WTC11 (cell line): Measurements from ENCODE around the gene TCEA2. TPM values are rescaled to one million over a fixed set of nuclear protein-coding genes. Genes with fewer than 3 reads are reported as not detected.

Source experiments
- ATAC-seq: fragments of 200-7000 bp; cut with Tn5 transposase; 2 replicates; pipeline ENCODE4 v1.10.0; 2021; ENCODE audit warnings: mild to moderate bottlenecking, moderate library complexity
- CTCF ChIA-PET: fragments of 300-600 bp; sonication (Branson Sonifier 250); formaldehyde crosslinking; loops from one replicate; lab custom pipeline; 2021; ENCODE audit warnings: antibody characterized with exemption; lab: Charles Lee
- POLR2A ChIA-PET: fragments of 350-600 bp; sonication (Branson Sonifier 250); formaldehyde crosslinking; loops from one replicate; lab custom pipeline; 2021; ENCODE audit warnings: antibody characterized with exemption; lab: Charles Lee
- DNase-seq: peaks from one replicate; pipeline ENCODE4 v3.0.0; 2021; ENCODE audit warnings: low spot score
- H3K27ac Mint-ChIP-seq: 2 replicates; pipeline ENCODE4 v1.8.0; 2021; ENCODE audit warnings: mixed read lengths
- H3K27me3 Mint-ChIP-seq: 2 replicates; pipeline ENCODE4 v1.8.0; 2021; ENCODE audit warnings: low read depth, mild to moderate bottlenecking, moderate library complexity, mixed read lengths
- H3K36me3 Mint-ChIP-seq: 2 replicates; pipeline ENCODE4 v1.8.0; 2021; ENCODE audit warnings: mixed read lengths
- H3K4me1 Mint-ChIP-seq: 2 replicates; pipeline ENCODE4 v1.8.0; 2022; ENCODE audit warnings: mixed read lengths
- H3K4me3 Mint-ChIP-seq: 2 replicates; pipeline ENCODE4 v1.8.0; 2021; ENCODE audit warnings: mild to moderate bottlenecking, moderate library complexity, mixed read lengths
- H3K9me3 Mint-ChIP-seq: 2 replicates; pipeline ENCODE4 v1.8.0; 2021; ENCODE audit warnings: mixed read lengths
- AFF4 ChIP-seq: sonication (generic); formaldehyde crosslinking; IDR thresholded peaks from 2 replicates; pipeline ENCODE4 v1.8.1; 2023; ENCODE audit warnings: mild to moderate bottlenecking, missing genetic modification reagents, borderline replicate concordance
- CBFB ChIP-seq: sonication (generic); formaldehyde crosslinking; IDR thresholded peaks from 2 replicates; pipeline ENCODE4 v1.8.1; 2022; ENCODE audit warnings: mild to moderate bottlenecking, low read depth, missing genetic modification reagents
- CREB1 ChIP-seq: sonication (generic); formaldehyde crosslinking; IDR thresholded peaks from 2 replicates; pipeline ENCODE4 v1.8.0; 2023; ENCODE audit warnings: mild to moderate bottlenecking, missing genetic modification reagents
- FOXJ3 ChIP-seq: sonication (generic); formaldehyde crosslinking; IDR thresholded peaks from 2 replicates; pipeline ENCODE4 v1.9.0; 2021; ENCODE audit warnings: missing genetic modification reagents, mild to moderate bottlenecking, borderline replicate concordance
- FOXK1 ChIP-seq: sonication (generic); formaldehyde crosslinking; IDR thresholded peaks from 2 replicates; pipeline ENCODE4 v1.8.0; 2022; ENCODE audit warnings: mild to moderate bottlenecking, moderate library complexity, missing genetic modification reagents
- HMGA2 ChIP-seq: fragments of 250-450 bp; sonication (Bioruptor Pico); IDR thresholded peaks from 2 replicates; pipeline ENCODE4 v1.4.0; 2021; ENCODE audit warnings: mild to moderate bottlenecking, moderate library complexity
- IRF1 ChIP-seq: sonication (generic); formaldehyde crosslinking; IDR thresholded peaks from 2 replicates; pipeline ENCODE4 v1.8.0; 2023; ENCODE audit warnings: missing genetic modification reagents
- JAZF1 ChIP-seq: fragments of 250-450 bp; sonication (Bioruptor Pico); IDR thresholded peaks from 2 replicates; pipeline ENCODE4 v1.9.0; 2021; ENCODE audit warnings: moderate library complexity, mild to moderate bottlenecking, inconsistent platforms
- JUN ChIP-seq: sonication (generic); formaldehyde crosslinking; IDR thresholded peaks from 2 replicates; pipeline ENCODE4 v1.8.0; 2023; ENCODE audit warnings: mild to moderate bottlenecking, missing genetic modification reagents
- KAT7 ChIP-seq: sonication (generic); formaldehyde crosslinking; IDR thresholded peaks from 2 replicates; pipeline ENCODE4 v1.8.1; 2023; ENCODE audit warnings: missing genetic modification reagents, mild to moderate bottlenecking, borderline replicate concordance
- MYBL2 ChIP-seq: sonication (generic); formaldehyde crosslinking; IDR thresholded peaks from 2 replicates; pipeline ENCODE4 v1.8.1; 2023; ENCODE audit warnings: mild to moderate bottlenecking, moderate library complexity, missing genetic modification reagents
- NFE2L1 ChIP-seq: sonication (generic); formaldehyde crosslinking; IDR thresholded peaks from 2 replicates; pipeline ENCODE4 v1.8.1; 2023; ENCODE audit warnings: missing genetic modification reagents
- NFYB ChIP-seq: sonication (generic); formaldehyde crosslinking; conservative IDR thresholded peaks from 2 replicates; pipeline ENCODE4 v1.8.0; 2022; ENCODE audit warnings: low read depth, missing genetic modification reagents
- NR1H2 ChIP-seq: sonication (generic); formaldehyde crosslinking; IDR thresholded peaks from 2 replicates; pipeline ENCODE4 v1.9.0; 2021; ENCODE audit warnings: mild to moderate bottlenecking, moderate library complexity, missing genetic modification reagents
- OVOL2 ChIP-seq: fragments of 250-450 bp; sonication (Bioruptor Pico); IDR thresholded peaks from 2 replicates; pipeline ENCODE4 v1.9.0; 2021; ENCODE audit warnings: mild to moderate bottlenecking, borderline replicate concordance
- SMAD3 ChIP-seq: sonication (generic); formaldehyde crosslinking; IDR thresholded peaks from 2 replicates; pipeline ENCODE4 v1.8.0; 2022; ENCODE audit warnings: missing genetic modification reagents, mild to moderate bottlenecking, borderline replicate concordance
- TEAD4 ChIP-seq: sonication (generic); formaldehyde crosslinking; IDR thresholded peaks from 2 replicates; pipeline ENCODE4 v1.8.0; 2022; ENCODE audit warnings: mild to moderate bottlenecking, missing genetic modification reagents
- ZBTB21 ChIP-seq: sonication (generic); formaldehyde crosslinking; IDR thresholded peaks from 2 replicates; pipeline ENCODE4 v1.8.1; 2023; ENCODE audit warnings: mild to moderate bottlenecking, missing genetic modification reagents, borderline replicate concordance
- ZNF121 ChIP-seq: sonication (generic); formaldehyde crosslinking; IDR thresholded peaks from 2 replicates; pipeline ENCODE4 v1.8.0; 2023; ENCODE audit warnings: missing genetic modification reagents
- total RNA-seq: library from RNA; stranded (reverse); gene quantifications from 3 replicates; pipeline ENCODE4 v1.2.3, GENCODE V29; 2021
- TF ChIP-seq, protein P1 (sequence below): sonication (generic); formaldehyde crosslinking; IDR thresholded peaks from 2 replicates; pipeline ENCODE4 v1.8.1; 2023; ENCODE audit warnings: mild to moderate bottlenecking, missing genetic modification reagents
- TF ChIP-seq, protein P2 (sequence below): sonication (generic); formaldehyde crosslinking; IDR thresholded peaks from 2 replicates; pipeline ENCODE4 v1.8.0; 2023; ENCODE audit warnings: mild to moderate bottlenecking, missing genetic modification reagents
- TF ChIP-seq, protein P3 (sequence below): sonication (generic); formaldehyde crosslinking; IDR thresholded peaks from 2 replicates; pipeline ENCODE4 v1.8.1; 2022; ENCODE audit warnings: low read depth, mild to moderate bottlenecking, moderate library complexity, missing genetic modification reagents, borderline replicate concordance

The TCEA2 gene
- total RNA-seq, 1 experiment from 2014 or later, result 55.8 TPM

DNA sequence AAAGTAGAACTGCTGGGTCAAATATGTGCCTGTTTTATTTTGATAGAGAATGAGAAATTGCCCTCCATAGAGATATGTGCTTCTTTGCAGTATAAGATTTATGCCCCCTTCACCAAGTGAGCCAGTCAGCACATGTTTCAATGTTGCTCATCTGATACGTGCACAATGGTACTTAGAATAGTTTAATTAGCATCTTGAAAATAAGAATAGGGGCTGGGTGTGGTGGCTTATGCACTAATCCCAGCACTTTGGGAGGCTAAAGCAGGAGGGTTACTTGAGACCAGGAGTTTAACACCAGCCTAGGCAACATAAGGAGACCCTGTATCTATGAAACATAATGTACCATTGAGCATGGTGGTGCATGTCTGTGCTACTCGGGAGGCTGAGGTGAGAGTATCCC, 47.4 kb upstream of the TCEA2 start:
- ATAC-seq, result no peak
- Mint-ChIP-seq H3K27ac (no peak overlapping the region), H3K27me3 (no peaks in the 10 kb centered on the region), H3K9me3 (no peaks in the 10 kb centered on the region), H3K4me3 (no peak overlapping the region), H3K4me1 (no peaks in the 10 kb centered on the region), H3K36me3 (peaks cover 48% of the 10 kb centered on the region)
- no peak for TF ChIP-seq NFE2L1 (CRISPR knock-in tag)
- no peak for TF ChIP-seq OVOL2 (CRISPR knock-in tag)
- TF ChIP-seq CREB1 (CRISPR knock-in tag), result no peak
- no peak for TF ChIP-seq FOXK1 (CRISPR knock-in tag)
- no peak for TF ChIP-seq NFYB (CRISPR knock-in tag)
- POLR2A ChIA-PET, result no interaction called here
- DNase-seq, result no peak
- CTCF ChIA-PET, result no interaction called here

GRCh38 chr20:64021124-64021975, 41.6 kb upstream of the TCEA2 start:
- ChIA-PET CTCF (no interaction called here), POLR2A (no interaction called here)
- no peak for ATAC-seq
- TF ChIP-seq FOXJ3 (CRISPR knock-in tag) (no peak), TEAD4 (CRISPR knock-in tag) (no peak), CBFB (CRISPR knock-in tag) (no peak), JAZF1 (no peak), HMGA2 (CRISPR knock-in tag) (no peak)
- TF ChIP-seq, protein P1, sequence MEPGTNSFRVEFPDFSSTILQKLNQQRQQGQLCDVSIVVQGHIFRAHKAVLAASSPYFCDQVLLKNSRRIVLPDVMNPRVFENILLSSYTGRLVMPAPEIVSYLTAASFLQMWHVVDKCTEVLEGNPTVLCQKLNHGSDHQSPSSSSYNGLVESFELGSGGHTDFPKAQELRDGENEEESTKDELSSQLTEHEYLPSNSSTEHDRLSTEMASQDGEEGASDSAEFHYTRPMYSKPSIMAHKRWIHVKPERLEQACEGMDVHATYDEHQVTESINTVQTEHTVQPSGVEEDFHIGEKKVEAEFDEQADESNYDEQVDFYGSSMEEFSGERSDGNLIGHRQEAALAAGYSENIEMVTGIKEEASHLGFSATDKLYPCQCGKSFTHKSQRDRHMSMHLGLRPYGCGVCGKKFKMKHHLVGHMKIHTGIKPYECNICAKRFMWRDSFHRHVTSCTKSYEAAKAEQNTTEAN (CRISPR knock-in tag), result no peak
- Mint-ChIP-seq H3K36me3 (peaks cover 59% of the 10 kb centered on the region), H3K4me3 (no peak overlapping the region), H3K4me1 (no peaks in the 10 kb centered on the region), H3K27ac (no peak overlapping the region), H3K9me3 (no peaks in the 10 kb centered on the region), H3K27me3 (no peaks in the 10 kb centered on the region)
- DNase-seq, result no peak

DNA sequence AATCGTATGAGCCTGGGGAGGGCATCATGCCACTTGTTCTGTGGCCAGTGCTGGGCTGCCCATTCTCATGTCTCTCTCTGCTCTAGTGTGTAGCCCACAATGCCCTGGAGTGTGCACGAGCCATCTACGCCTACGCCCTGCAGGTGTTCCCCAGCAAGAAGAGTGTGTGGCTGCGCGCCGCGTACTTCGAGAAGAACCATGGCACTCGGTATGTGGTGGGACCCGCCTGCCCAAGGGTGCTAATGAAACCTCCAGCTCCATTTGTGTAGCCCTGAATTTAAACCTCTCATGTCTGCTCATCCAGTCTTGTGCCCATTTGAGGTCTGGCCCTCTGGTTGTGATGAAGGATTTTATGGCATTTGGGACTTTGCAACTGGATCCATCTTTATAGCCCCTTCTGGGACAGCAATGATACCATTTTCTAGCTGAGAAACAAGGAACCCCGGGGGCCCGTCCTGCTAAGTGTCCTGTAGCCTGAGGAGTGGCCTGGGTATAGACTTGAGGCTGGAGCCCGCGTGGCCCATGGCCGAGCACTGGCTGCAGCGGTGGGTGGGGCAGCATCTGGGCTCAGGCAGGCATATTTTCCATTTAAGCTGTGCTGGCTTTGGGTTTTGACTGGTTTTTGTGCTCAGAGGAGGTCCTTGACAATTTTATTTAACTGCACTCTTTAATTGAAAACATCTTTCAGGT, 40.2 kb upstream of the TCEA2 start:
- H3K27me3 Mint-ChIP-seq, result no peaks in the 10 kb centered on the region
- H3K4me3 Mint-ChIP-seq, result no peak overlapping the region
- H3K27ac Mint-ChIP-seq, result no peak overlapping the region
- H3K9me3 Mint-ChIP-seq, result no peaks in the 10 kb centered on the region
- H3K4me1 Mint-ChIP-seq, result no peaks in the 10 kb centered on the region
- peaks cover 64% of the 10 kb centered on the region for H3K36me3 Mint-ChIP-seq
- ChIA-PET POLR2A (interaction anchor here (0.5 kb wide), 1 partner anchor 195 kb away, joined by 3 read pairs; no protein-coding TSS in a partner anchor), CTCF (interaction anchor here (1.1 kb wide), 1 partner anchor 15 kb away, joined by 5 read pairs; no protein-coding TSS in a partner anchor)
- DNase-seq (no peak), ATAC-seq (no peak)
- TF ChIP-seq NR1H2 (CRISPR knock-in tag) (no peak), MYBL2 (no peak), JAZF1 (no peak), KAT7 (CRISPR knock-in tag) (no peak), JUN (no peak), ZNF121 (CRISPR knock-in tag) (no peak), ZBTB21 (CRISPR knock-in tag) (no peak), SMAD3 (CRISPR knock-in tag) (no peak), IRF1 (CRISPR knock-in tag) (no peak), AFF4 (no peak)
- TF ChIP-seq, protein P2, sequence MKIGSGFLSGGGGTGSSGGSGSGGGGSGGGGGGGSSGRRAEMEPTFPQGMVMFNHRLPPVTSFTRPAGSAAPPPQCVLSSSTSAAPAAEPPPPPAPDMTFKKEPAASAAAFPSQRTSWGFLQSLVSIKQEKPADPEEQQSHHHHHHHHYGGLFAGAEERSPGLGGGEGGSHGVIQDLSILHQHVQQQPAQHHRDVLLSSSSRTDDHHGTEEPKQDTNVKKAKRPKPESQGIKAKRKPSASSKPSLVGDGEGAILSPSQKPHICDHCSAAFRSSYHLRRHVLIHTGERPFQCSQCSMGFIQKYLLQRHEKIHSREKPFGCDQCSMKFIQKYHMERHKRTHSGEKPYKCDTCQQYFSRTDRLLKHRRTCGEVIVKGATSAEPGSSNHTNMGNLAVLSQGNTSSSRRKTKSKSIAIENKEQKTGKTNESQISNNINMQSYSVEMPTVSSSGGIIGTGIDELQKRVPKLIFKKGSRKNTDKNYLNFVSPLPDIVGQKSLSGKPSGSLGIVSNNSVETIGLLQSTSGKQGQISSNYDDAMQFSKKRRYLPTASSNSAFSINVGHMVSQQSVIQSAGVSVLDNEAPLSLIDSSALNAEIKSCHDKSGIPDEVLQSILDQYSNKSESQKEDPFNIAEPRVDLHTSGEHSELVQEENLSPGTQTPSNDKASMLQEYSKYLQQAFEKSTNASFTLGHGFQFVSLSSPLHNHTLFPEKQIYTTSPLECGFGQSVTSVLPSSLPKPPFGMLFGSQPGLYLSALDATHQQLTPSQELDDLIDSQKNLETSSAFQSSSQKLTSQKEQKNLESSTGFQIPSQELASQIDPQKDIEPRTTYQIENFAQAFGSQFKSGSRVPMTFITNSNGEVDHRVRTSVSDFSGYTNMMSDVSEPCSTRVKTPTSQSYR (CRISPR knock-in tag), result no peak
- TF ChIP-seq, protein P3, sequence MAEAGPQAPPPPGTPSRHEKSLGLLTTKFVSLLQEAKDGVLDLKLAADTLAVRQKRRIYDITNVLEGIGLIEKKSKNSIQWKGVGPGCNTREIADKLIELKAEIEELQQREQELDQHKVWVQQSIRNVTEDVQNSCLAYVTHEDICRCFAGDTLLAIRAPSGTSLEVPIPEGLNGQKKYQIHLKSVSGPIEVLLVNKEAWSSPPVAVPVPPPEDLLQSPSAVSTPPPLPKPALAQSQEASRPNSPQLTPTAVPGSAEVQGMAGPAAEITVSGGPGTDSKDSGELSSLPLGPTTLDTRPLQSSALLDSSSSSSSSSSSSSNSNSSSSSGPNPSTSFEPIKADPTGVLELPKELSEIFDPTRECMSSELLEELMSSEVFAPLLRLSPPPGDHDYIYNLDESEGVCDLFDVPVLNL (CRISPR knock-in tag), result no peak
